HCT116 (cell line): Measurements from ENCODE around the gene RBM44.

ENCODE experiments used
- CTCF ChIP-seq, 3 experiments: fragments of 200-600 bp in 1 of 3; sonication (generic) in 1 of 3; IDR thresholded peaks in 2 of 3; conservative IDR thresholded peaks in 1 of 3; 2 replicates each; pipeline ENCODE4 v1.5.1; 2012 to 2017; ENCODE audit warnings: low read depth in 2 of 3, low read length in 2 of 3, antibody characterized with exemption in 1 of 3, borderline replicate concordance in 1 of 3, control low read depth in 1 of 3, mild to moderate bottlenecking in 1 of 3, mixed read lengths in 1 of 3, mixed run types in 1 of 3, moderate library complexity in 1 of 3; ENCODE audit not compliant: insufficient read depth in 1 of 3
- EZH2phosphoT487 ChIP-seq: fragments of 200-600 bp; IDR thresholded peaks from 2 replicates; pipeline ENCODE4 v1.6.1; 2018; ENCODE audit warnings: antibody characterized with exemption, borderline replicate concordance
- MAX ChIP-seq: IDR thresholded peaks from 2 replicates; pipeline ENCODE4 v1.6.1; 2012
- POLR2A ChIP-seq: IDR thresholded peaks from 2 replicates; pipeline ENCODE4 v1.7.0; 2011; ENCODE audit warnings: borderline replicate concordance; ENCODE audit not compliant: insufficient read depth, insufficient read length; ENCODE audit errors: extremely low read depth
- YY1 ChIP-seq: IDR thresholded peaks from 2 replicates; pipeline ENCODE4 v1.6.1; 2011; ENCODE audit warnings: low read length, low read depth, moderate library complexity, mild to moderate bottlenecking; ENCODE audit not compliant: insufficient replicate concordance; ENCODE audit errors: extremely low read depth
- ZFX ChIP-seq: fragments of 450-650 bp; IDR thresholded peaks from 2 replicates; pipeline ENCODE4 v1.6.1; 2017

GRCh38 chr2:237886685-237887481, 88.3 kb downstream of the RBM44 start:
- TF ChIP-seq CTCF (IDR thresholded peaks at IDR 0.05 in 2 of 3, conservative IDR thresholded peaks at IDR 0.05 in 1 of 3; ENCODE audit: borderline replicate concordance in 1 of 3, insufficient read depth in 1 of 3, low read depth in 2 of 3, low read length in 2 of 3) (no peak), MAX (no peak), POLR2A (no peak), YY1 (no peak), ZFX (no peak), EZH2phosphoT487 (no peak)
